ENCODE measurements around the gene ERBB3. TPM values are rescaled to one million over a fixed set of nuclear protein-coding genes. Genes with fewer than 3 reads are reported as not detected.

Gene ERBB3
- total and polyA plus RNA-seq, 8 donors, result 26.6 to 367 (median 225) TPM

GRCh38 chr12:56081393-56082347 lies 1.7 kb downstream of the ERBB3 start:
- H3K9me3 ChIP-seq, result no peaks in the 10 kb centered on the region
- peak overlapping the region; percentile 55 to 73 (median 66) for H3K4me3 ChIP-seq
- peaks cover 20 to 67% (median 53%) of the 10 kb centered on the region in 4 donors for H3K4me1 ChIP-seq
- TF ChIP-seq POLR2A (IDR thresholded peaks at IDR 0.05), result peak in 2 of 4 donors; percentile 60 to 69
- no peak for TF ChIP-seq EP300 (IDR thresholded peaks at IDR 0.05)
- TF ChIP-seq CTCF (IDR thresholded peaks at IDR 0.05), result peak in 1 of 7 experiments; percentile 28
- TF ChIP-seq POLR2AphosphoS5 (IDR thresholded peaks at IDR 0.05), result peak in 2 of 3 donors; percentile 84 to 94
- peaks cover 0 to 24% (median 15%) of the 10 kb centered on the region in 4 donors for H3K36me3 ChIP-seq
- WGBS, 5 donors, result 26 to 48% (median 32%) methylated on average over 5 to 6 of the region's 6 CpGs
- intact Hi-C loops (cut with DNase I; ENCODE audit: low total_unique reads), result no loop called here
- H3K27ac ChIP-seq, result peak overlapping the region; percentile 92 to 98 (median 93)
- DNase-seq, result peak; percentile 82 to 92
- H3K27me3 ChIP-seq, result peaks cover 0 to 15% (median 6%) of the 10 kb centered on the region in 3 donors

GRCh38 chr12:56082382-56082781 lies 2.4 kb downstream of the ERBB3 start:
- H3K27me3 ChIP-seq, result peaks cover 0 to 15% (median 6%) of the 10 kb centered on the region in 3 donors
- 25 to 49% (median 41%) methylated on average over 2 of the region's 2 CpGs for WGBS, 5 donors
- intact Hi-C loops (cut with DNase I; ENCODE audit: low total_unique reads), result no loop called here
- H3K9me3 ChIP-seq, result no peaks in the 10 kb centered on the region
- peak overlapping the region; percentile 6 to 73 (median 39) for H3K4me3 ChIP-seq
- peaks cover 0 to 28% (median 17%) of the 10 kb centered on the region in 4 donors for H3K36me3 ChIP-seq
- DNase-seq, result no peak
- H3K4me1 ChIP-seq, result peaks cover 20 to 74% (median 58%) of the 10 kb centered on the region in 4 donors
- peak overlapping the region; percentile 92 to 98 (median 93) for H3K27ac ChIP-seq
- TF ChIP-seq POLR2AphosphoS5 (IDR thresholded peaks at IDR 0.05), result no peak
- no peak for TF ChIP-seq POLR2A (IDR thresholded peaks at IDR 0.05)
- TF ChIP-seq CTCF (IDR thresholded peaks at IDR 0.05), result no peak
- TF ChIP-seq EP300 (IDR thresholded peaks at IDR 0.05), result no peak

GRCh38 chr12:56082967-56083366 lies 3.0 kb downstream of the ERBB3 start:
- Histone ChIP-seq H3K36me3 (peaks cover 5 to 34% (median 19%) of the 10 kb centered on the region in 4 donors), H3K27ac (peak overlapping the region; percentile 92 to 98 (median 93))
- intact Hi-C loops (cut with DNase I; ENCODE audit: low total_unique reads), result no loop called here

More at GRCh38 chr12:56082967-56083366, 3.0 kb downstream of the ERBB3 start:
- peaks cover 20 to 80% (median 64%) of the 10 kb centered on the region in 4 donors for H3K4me1 ChIP-seq
- DNase-seq, result peak in 1 of 2 donors; percentile 53
- no peaks in the 10 kb centered on the region for H3K9me3 ChIP-seq
- H3K4me3 ChIP-seq, result peak overlapping the region; percentile 6 to 73 (median 39)
- WGBS, 5 donors, result 27 to 41% (median 34%) methylated on average over 3 of the region's 3 CpGs
- peaks cover 0 to 15% (median 6%) of the 10 kb centered on the region in 3 donors for H3K27me3 ChIP-seq
- no peak for TF ChIP-seq CTCF (IDR thresholded peaks at IDR 0.05)
- TF ChIP-seq POLR2AphosphoS5 (IDR thresholded peaks at IDR 0.05), result no peak
- no peak for TF ChIP-seq EP300 (IDR thresholded peaks at IDR 0.05)
- TF ChIP-seq POLR2A (IDR thresholded peaks at IDR 0.05), result no peak

Measured in stomach (tissue), 9 donors.